OCI-LY7 (cell line): ENCODE measurements around the gene SPATA33. TPM values are rescaled to one million over a fixed set of nuclear protein-coding genes. Genes with fewer than 3 reads are reported as not detected.

ENCODE experiments used
- BruUV-seq: library from RNA; stranded (reverse); fragments of 400-500 nt; replicated peaks from 2 replicates; lab custom pipeline; 2021; lab: Mats Ljungman, UMichigan
- CTCF ChIA-PET: fragments of 300-600 bp; sonication (Branson Sonifier 250); formaldehyde crosslinking; loops from one replicate; lab custom pipeline; 2022; ENCODE audit warnings: antibody characterized with exemption; ENCODE audit not compliant: unreplicated experiment; lab: Charles Lee
- POLR2A ChIA-PET: fragments of 300-600 bp; sonication (Branson Sonifier 250); formaldehyde crosslinking; loops from one replicate; lab custom pipeline; 2022; ENCODE audit warnings: antibody characterized with exemption; lab: Charles Lee
- DNase-seq: peaks from one replicate; pipeline ENCODE4 v3.0.0-alpha.2; 2015; ENCODE audit warnings: low spot score
- H2AFZ ChIP-seq: fragments of 200-600 bp; sonication (generic), shearing (Covaris generic); 2 replicates; pipeline ENCODE4 v1.6.1; 2014; ENCODE audit warnings: mild to moderate bottlenecking, antibody characterized with exemption, low read length, moderate library complexity
- H3K27ac ChIP-seq: fragments of 200-600 bp; sonication (generic); 2 replicates; pipeline ENCODE4 v1.5.1; 2014; ENCODE audit warnings: mixed run types, low read depth, mild to moderate bottlenecking, moderate library complexity, low read length, inconsistent platforms; ENCODE audit not compliant: poor library complexity, severe bottlenecking
- H3K36me3 ChIP-seq: fragments of 200-600 bp; sonication (generic); 2 replicates; pipeline ENCODE4 v1.6.1; 2014; ENCODE audit warnings: mild to moderate bottlenecking, antibody characterized with exemption, low read length, moderate library complexity, mixed read lengths; ENCODE audit not compliant: insufficient read depth
- H3K4me1 ChIP-seq: fragments of 200-600 bp; sonication (generic); 2 replicates; pipeline ENCODE4 v1.5.1; 2014; ENCODE audit warnings: mild to moderate bottlenecking, low read length; ENCODE audit not compliant: insufficient read depth, poor library complexity, severe bottlenecking
- H3K4me2 ChIP-seq: fragments of 200-600 bp; sonication (generic); 2 replicates; pipeline ENCODE4 v1.6.1; 2014; ENCODE audit warnings: mild to moderate bottlenecking, low read length
- H3K4me3 ChIP-seq: fragments of 200-600 bp; sonication (generic); 2 replicates; pipeline ENCODE4 v1.5.1; 2014; ENCODE audit warnings: mild to moderate bottlenecking, low read depth, low read length; ENCODE audit not compliant: poor library complexity, severe bottlenecking
- H3K79me2 ChIP-seq: fragments of 200-600 bp; sonication (generic); 2 replicates; pipeline ENCODE4 v1.6.1; 2016; ENCODE audit warnings: low read depth, mild to moderate bottlenecking, low read length, moderate library complexity, mixed read lengths; ENCODE audit not compliant: insufficient read depth
- H3K9me2 ChIP-seq: fragments of 200-600 bp; sonication (generic); 2 replicates; pipeline ENCODE4 v1.6.1; 2016; ENCODE audit warnings: mild to moderate bottlenecking, low read length, mixed read lengths; ENCODE audit not compliant: insufficient read depth
- H3K9me3 ChIP-seq: fragments of 200-600 bp; sonication (generic); 2 replicates; pipeline ENCODE4 v1.6.1; 2014; ENCODE audit warnings: mild to moderate bottlenecking, mixed run types, low read length, mixed read lengths
- H4K20me1 ChIP-seq: fragments of 200-600 bp; sonication (generic); 2 replicates; pipeline ENCODE4 v1.6.1; 2014; ENCODE audit warnings: mild to moderate bottlenecking, antibody characterized with exemption, low read length, moderate library complexity, mixed read lengths; ENCODE audit not compliant: insufficient read depth
- CTCF ChIP-seq: fragments of 200-600 bp; sonication (generic); conservative IDR thresholded peaks from 2 replicates; pipeline ENCODE4 v1.5.1; 2014; ENCODE audit warnings: mild to moderate bottlenecking, antibody characterized with exemption, low read length, moderate library complexity, mixed read lengths
- EZH2phosphoT487 ChIP-seq: fragments of 200-600 bp; sonication (generic); IDR thresholded peaks from 2 replicates; pipeline ENCODE4 v1.6.1; 2018; ENCODE audit warnings: low read depth, borderline replicate concordance, mild to moderate bottlenecking, mixed run types, antibody characterized with exemption, low read length, moderate library complexity, mixed read lengths
- intact Hi-C: fragments of 100-400 bp; cut with micrococcal nuclease; formaldehyde crosslinking; loops from one replicate; pipeline ENCODE4 v1.10.0; 2022; ENCODE audit not compliant: unreplicated experiment
- total RNA-seq, 2 experiments: library from RNA; depleted of rRNA in 1 of 2; stranded (reverse); fragments of >200 nt in 1 of 2; shearing (Covaris generic) in 1 of 2; gene quantifications; 2 replicates each; pipeline ENCODE4 v1.2.3, GENCODE V29; 2014 to 2022

The SPATA33 gene
- total RNA-seq, 2 experiments from 2014 or later: 9.4 to 17.3 TPM

DNA sequence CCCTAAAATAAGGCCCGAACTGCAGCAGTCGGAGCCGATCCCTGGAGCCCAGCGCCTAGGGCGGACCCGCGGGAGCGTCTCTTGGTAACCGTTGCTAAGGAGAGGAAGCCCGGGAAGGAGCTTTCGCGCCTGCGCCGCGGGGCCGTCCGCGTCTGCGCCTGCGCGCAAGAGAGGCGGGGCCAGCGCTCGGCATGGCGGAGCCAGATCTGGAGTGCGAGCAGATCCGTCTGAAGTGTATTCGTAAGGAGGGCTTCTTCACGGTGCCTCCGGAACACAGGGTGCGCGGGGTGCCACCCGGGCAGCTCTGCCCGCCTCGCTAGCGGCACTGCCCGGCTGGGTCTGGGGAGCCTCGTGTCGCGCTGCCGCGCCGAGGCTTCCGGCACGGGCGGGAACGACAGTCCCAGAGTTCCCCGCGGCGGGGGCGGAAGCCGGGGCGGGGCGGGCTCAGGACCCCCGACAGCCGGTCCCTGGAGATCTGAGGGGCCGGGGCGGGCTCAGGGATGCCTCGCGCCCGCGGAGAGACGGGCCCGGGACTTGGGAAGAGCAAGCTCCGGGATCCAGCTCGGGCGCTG, 29.0 kb downstream of the SPATA33 start, which contains the start of gene CDK10:
TSS of gene CDK10 (plus strand) at position 170 of the 572 bp plus-strand sequence. CDS start at position 192, 22 bp downstream.
- H3K4me3 ChIP-seq: peak within 1 kb of the TSS; percentile 74
- H3K4me1 ChIP-seq: peaks cover 13% of the 10 kb centered on the region
- H3K9me2 ChIP-seq: no peaks in the 10 kb centered on the region
- H3K9me3 ChIP-seq: peaks cover 7% of the 10 kb centered on the region; the same call in 1 of the 2 replicates
- peak within 1 kb of the TSS; percentile 100 for H3K4me2 ChIP-seq
- peak; percentile 87 for DNase-seq
- ChIA-PET CTCF (no interaction called here), POLR2A (interaction anchor here (0.6 to 0.7 kb wide), 2 partner anchors 17 to 236 kb away, joined by 3 read pairs; no protein-coding TSS in a partner anchor)
- BruUV-seq: no TSS peak
- H4K20me1 ChIP-seq: no peaks in the 10 kb centered on the region
- TF ChIP-seq CTCF (no peak), EZH2phosphoT487 (no peak)
- peaks cover 45% of the 10 kb centered on the region for H3K36me3 ChIP-seq
- peaks cover 25% of the 10 kb centered on the region; the same call in 1 of the 2 replicates for H3K79me2 ChIP-seq
- intact Hi-C loops: no loop called here
- peak within 1 kb of the TSS; percentile 86 for H3K27ac ChIP-seq
- peak within 1 kb of the TSS; percentile 61 for H2AFZ ChIP-seq

GRCh38 chr16:89687092-89687940, 29.7 kb downstream of the SPATA33 start:
- Histone ChIP-seq H3K9me3 (peaks cover 7% of the 10 kb centered on the region; the same call in 1 of the 2 replicates), H4K20me1 (no peaks in the 10 kb centered on the region), H2AFZ (peak overlapping the region; percentile 61), H3K4me3 (peak overlapping the region; percentile 74), H3K27ac (peak overlapping the region; percentile 86), H3K79me2 (peaks cover 25% of the 10 kb centered on the region; the same call in 1 of the 2 replicates), H3K36me3 (peaks cover 52% of the 10 kb centered on the region), H3K4me1 (peaks cover 13% of the 10 kb centered on the region), H3K4me2 (peak overlapping the region; percentile 100), H3K9me2 (no peaks in the 10 kb centered on the region)
- intact Hi-C loops: no loop called here
- DNase-seq: peak; percentile 73
- ChIA-PET POLR2A (interaction anchor here (0.6 to 0.7 kb wide), 2 partner anchors 16 to 235 kb away, joined by 3 read pairs; no protein-coding TSS in a partner anchor), CTCF (no interaction called here)
- TSS peak; percentile 69 for BruUV-seq
- TF ChIP-seq EZH2phosphoT487 (no peak), CTCF (no peak)
